Cardiac muscle cell (in vitro differentiated cells and primary cell): Measurements from ENCODE around the gene PADI2. TPM values are rescaled to one million over a fixed set of nuclear protein-coding genes. Genes with fewer than 3 reads are reported as not detected.

Source experiments
- DNase-seq, 2 donors: peaks; one replicate each; pipeline versions ENCODE4 v3.0.0 to v3.0.0-alpha.2; 2010 to 2017; ENCODE audit warnings: low read depth in 1 of 2, low spot score in 1 of 2
- H3K27ac ChIP-seq: fragments of 200-600 bp; sonication (generic); 2 replicates; pipeline ENCODE4 v1.5.1; 2016
- H3K27me3 ChIP-seq: fragments of 200-600 bp; sonication (generic); 2 replicates; pipeline ENCODE4 v1.6.0; 2016; ENCODE audit warnings: control low read depth
- H3K36me3 ChIP-seq: fragments of 200-600 bp; sonication (generic); 2 replicates; pipeline ENCODE4 v1.5.1; 2016; ENCODE audit warnings: control low read depth
- H3K4me1 ChIP-seq: fragments of 200-600 bp; sonication (generic); 2 replicates; pipeline ENCODE4 v1.8.1; 2017; ENCODE audit warnings: low read depth, mild to moderate bottlenecking, mixed run types
- H3K4me3 ChIP-seq: fragments of 200-600 bp; sonication (generic); 2 replicates; pipeline ENCODE4 v1.5.1; 2016; ENCODE audit warnings: mild to moderate bottlenecking
- H3K9me3 ChIP-seq: fragments of 200-600 bp; sonication (generic); 2 replicates; pipeline ENCODE4 v1.5.1; 2017; ENCODE audit warnings: low read depth, mild to moderate bottlenecking, control low read depth
- polyA plus RNA-seq: library from polyadenylated mRNA; unstranded; fragments of >200 nt; fragmentation: Nextera tagmentation; extraction: Ambion mirVana; gene quantifications from 2 replicates; pipeline ENCODE4 v1.2.1, GENCODE V29; 2016
- total RNA-seq: library from RNA; depleted of rRNA; stranded (reverse); fragments of >200 nt; gene quantifications from 2 replicates; pipeline ENCODE4 v1.2.3, GENCODE V29; 2016
- TF ChIP-seq, protein P1 (sequence below): IDR thresholded peaks from 2 replicates; pipeline ENCODE4 v1.5.1; 2012; ENCODE audit warnings: low read depth, mild to moderate bottlenecking, low read length

Gene PADI2
- total and polyA plus RNA-seq, 2 experiments from 2014 or later = 0.11 to 0.54 TPM

DNA sequence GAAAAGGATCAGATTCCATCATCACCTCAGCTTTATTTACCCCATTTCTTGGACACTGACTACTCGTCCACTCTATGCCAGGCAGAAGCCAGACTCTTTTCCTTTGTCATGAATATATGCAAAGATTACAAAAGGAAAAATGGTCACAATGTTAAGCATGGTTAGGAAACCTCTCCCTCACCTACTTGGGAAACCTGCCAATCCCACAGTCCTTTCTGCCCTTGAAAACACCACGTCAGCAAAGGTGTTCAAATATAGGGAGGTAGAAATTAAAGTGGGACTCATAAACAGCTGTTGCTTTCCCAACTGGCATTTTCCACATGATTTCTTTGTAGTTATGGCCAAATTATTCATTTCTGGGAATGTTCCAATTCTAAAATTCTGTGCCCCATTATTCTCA, 91.4 kb downstream of the PADI2 start:
- H3K4me1 ChIP-seq = peaks cover 3% of the 10 kb centered on the region
- TF ChIP-seq, protein P1, sequence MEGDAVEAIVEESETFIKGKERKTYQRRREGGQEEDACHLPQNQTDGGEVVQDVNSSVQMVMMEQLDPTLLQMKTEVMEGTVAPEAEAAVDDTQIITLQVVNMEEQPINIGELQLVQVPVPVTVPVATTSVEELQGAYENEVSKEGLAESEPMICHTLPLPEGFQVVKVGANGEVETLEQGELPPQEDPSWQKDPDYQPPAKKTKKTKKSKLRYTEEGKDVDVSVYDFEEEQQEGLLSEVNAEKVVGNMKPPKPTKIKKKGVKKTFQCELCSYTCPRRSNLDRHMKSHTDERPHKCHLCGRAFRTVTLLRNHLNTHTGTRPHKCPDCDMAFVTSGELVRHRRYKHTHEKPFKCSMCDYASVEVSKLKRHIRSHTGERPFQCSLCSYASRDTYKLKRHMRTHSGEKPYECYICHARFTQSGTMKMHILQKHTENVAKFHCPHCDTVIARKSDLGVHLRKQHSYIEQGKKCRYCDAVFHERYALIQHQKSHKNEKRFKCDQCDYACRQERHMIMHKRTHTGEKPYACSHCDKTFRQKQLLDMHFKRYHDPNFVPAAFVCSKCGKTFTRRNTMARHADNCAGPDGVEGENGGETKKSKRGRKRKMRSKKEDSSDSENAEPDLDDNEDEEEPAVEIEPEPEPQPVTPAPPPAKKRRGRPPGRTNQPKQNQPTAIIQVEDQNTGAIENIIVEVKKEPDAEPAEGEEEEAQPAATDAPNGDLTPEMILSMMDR = no peak
- no peak overlapping the region for H3K4me3 ChIP-seq
- no peak overlapping the region for H3K27ac ChIP-seq
- H3K9me3 ChIP-seq = no peaks in the 10 kb centered on the region
- H3K27me3 ChIP-seq = no peaks in the 10 kb centered on the region
- H3K36me3 ChIP-seq = peaks cover 68% of the 10 kb centered on the region
- DNase-seq = no peak

DNA sequence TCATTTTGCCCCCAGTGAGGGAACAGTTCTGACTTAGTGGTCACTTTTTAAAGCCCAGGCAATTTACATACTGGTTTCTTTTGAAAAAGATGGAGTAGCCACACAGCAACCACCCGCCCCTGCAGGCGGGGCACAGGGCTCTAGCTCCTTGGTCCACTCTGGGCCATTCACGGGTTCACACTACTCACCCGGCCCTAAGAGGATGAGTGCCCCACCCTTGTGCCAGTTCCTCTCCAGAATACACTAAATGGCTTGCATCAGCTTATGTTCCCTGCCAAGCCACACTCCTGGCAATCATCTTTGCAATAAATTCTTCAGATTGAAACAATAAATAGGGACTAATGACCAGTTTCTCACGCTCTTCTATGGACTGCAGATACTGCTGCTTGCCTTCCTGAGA, 91.8 kb downstream of the PADI2 start:
- peaks cover 68% of the 10 kb centered on the region for H3K36me3 ChIP-seq
- TF ChIP-seq, protein P1 = no peak

GRCh38 chr1:17024721-17025120, 94.5 kb downstream of the PADI2 start:
- Histone ChIP-seq H3K4me1 (peaks cover 3% of the 10 kb centered on the region), H3K36me3 (peaks cover 86% of the 10 kb centered on the region), H3K27ac (no peak overlapping the region), H3K27me3 (no peaks in the 10 kb centered on the region), H3K4me3 (no peak overlapping the region), H3K9me3 (no peaks in the 10 kb centered on the region)
- no peak for DNase-seq
- TF ChIP-seq, protein P1 = no peak

More for the DNA sequence above, 91.8 kb downstream of the PADI2 start:
- no peak overlapping the region for H3K4me3 ChIP-seq
- H3K27me3 ChIP-seq = no peaks in the 10 kb centered on the region
- DNase-seq = no peak
- H3K4me1 ChIP-seq = peaks cover 3% of the 10 kb centered on the region
- H3K27ac ChIP-seq = no peak overlapping the region
- H3K9me3 ChIP-seq = no peaks in the 10 kb centered on the region

- DNase-seq = no peak
- TF ChIP-seq, protein P1 = no peak
- peak overlapping the region; percentile 20 for H3K27ac ChIP-seq
- H3K36me3 ChIP-seq = peaks cover 90% of the 10 kb centered on the region
- H3K9me3 ChIP-seq = no peaks in the 10 kb centered on the region
- H3K4me3 ChIP-seq = no peak overlapping the region
- no peaks in the 10 kb centered on the region for H3K27me3 ChIP-seq
- H3K4me1 ChIP-seq = peaks cover 3% of the 10 kb centered on the region
Observed at GRCh38 chr1:17023573-17023972, 95.7 kb downstream of the PADI2 start.

GRCh38 chr1:17023102-17023501, 96.1 kb downstream of the PADI2 start:
- Histone ChIP-seq H3K36me3 (peaks cover 87% of the 10 kb centered on the region), H3K4me3 (no peak overlapping the region), H3K9me3 (no peaks in the 10 kb centered on the region), H3K4me1 (peaks cover 3% of the 10 kb centered on the region), H3K27ac (peak overlapping the region; percentile 20), H3K27me3 (no peaks in the 10 kb centered on the region)
- no peak for DNase-seq
- TF ChIP-seq, protein P1 = no peak

DNA sequence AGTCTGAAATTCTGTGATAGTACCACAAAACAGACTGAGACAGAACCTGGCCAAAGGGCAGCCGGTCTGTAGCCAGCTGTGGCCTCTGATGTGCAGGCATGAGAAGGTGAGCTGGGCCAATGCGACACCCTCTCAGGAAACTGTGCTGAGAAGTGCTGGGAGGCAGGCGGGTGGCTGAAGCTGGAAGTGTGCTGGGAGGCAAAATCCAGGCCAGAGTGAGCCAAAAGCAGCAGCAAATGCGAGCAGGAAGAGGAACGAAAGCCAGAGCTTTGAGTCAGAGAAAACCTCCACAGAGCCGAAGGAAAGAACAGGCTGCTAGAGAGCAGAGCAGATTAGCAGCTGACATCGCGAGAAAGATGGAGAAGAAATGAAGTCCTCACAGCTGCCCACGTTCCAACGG, 97.4 kb downstream of the PADI2 start:
- H3K9me3 ChIP-seq = no peaks in the 10 kb centered on the region
- H3K36me3 ChIP-seq = peaks cover 77% of the 10 kb centered on the region
- no peaks in the 10 kb centered on the region for H3K27me3 ChIP-seq
- TF ChIP-seq, protein P1 = no peak
- peaks cover 3% of the 10 kb centered on the region for H3K4me1 ChIP-seq
- H3K27ac ChIP-seq = no peak overlapping the region
- no peak for DNase-seq
- no peak overlapping the region for H3K4me3 ChIP-seq
